Thyroid gland (tissue), 4 donors: ENCODE results near the gene METTL22.

ENCODE experiments used
- POLR2A ChIP-seq, 2 donors: fragments of 450-650 bp; IDR thresholded peaks; one replicate each; pipeline ENCODE4 v1.6.1; 2017; ENCODE audit warnings: antibody characterized with exemption in 2 of 2, mild to moderate bottlenecking in 2 of 2, moderate library complexity in 1 of 2
- TF ChIP-seq, protein P1 (sequence below), 6 experiments: fragments of 200-600 bp in 3 of 6; fragments of 450-650 bp in 3 of 6; sonication (generic) in 3 of 6; IDR thresholded peaks; one replicate each; pipeline ENCODE4 v1.5.1; 2016 to 2019; ENCODE audit warnings: antibody characterized with exemption in 6 of 6, mild to moderate bottlenecking in 2 of 6, inconsistent platforms in 1 of 6, moderate library complexity in 1 of 6

DNA sequence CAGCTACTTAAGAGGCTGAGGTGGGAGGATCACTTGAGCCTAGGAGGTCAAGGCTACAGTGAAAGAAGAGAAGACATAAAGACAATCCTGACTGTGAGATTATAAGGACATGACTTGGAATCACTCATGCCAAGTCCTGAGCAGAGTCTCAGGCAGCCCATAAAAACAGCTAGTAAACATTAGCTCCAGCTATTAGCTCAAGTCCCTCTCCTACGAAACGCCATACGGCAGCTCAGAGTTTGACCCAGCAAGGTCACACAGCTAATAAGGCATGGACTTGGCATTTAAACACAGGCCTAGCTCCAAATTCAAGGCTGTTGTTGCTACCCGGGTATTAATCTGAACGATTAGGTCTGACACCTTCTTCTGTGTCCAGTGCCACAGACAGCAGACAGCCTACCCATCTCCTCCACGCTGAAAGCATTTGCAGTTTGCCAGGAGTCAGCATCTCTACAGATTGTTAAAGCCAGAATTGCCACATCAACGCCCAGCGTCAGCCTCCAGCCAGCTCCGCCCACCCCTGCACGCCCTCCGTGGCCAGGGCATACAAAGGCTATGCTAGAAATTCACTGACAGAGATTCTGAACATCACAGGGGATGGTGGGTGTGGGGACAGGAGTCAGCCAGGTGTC lies 21.2 kb upstream of the METTL22 start:
- TF ChIP-seq, protein P1, sequence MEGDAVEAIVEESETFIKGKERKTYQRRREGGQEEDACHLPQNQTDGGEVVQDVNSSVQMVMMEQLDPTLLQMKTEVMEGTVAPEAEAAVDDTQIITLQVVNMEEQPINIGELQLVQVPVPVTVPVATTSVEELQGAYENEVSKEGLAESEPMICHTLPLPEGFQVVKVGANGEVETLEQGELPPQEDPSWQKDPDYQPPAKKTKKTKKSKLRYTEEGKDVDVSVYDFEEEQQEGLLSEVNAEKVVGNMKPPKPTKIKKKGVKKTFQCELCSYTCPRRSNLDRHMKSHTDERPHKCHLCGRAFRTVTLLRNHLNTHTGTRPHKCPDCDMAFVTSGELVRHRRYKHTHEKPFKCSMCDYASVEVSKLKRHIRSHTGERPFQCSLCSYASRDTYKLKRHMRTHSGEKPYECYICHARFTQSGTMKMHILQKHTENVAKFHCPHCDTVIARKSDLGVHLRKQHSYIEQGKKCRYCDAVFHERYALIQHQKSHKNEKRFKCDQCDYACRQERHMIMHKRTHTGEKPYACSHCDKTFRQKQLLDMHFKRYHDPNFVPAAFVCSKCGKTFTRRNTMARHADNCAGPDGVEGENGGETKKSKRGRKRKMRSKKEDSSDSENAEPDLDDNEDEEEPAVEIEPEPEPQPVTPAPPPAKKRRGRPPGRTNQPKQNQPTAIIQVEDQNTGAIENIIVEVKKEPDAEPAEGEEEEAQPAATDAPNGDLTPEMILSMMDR (IDR thresholded peaks at IDR 0.05) = no peak
- TF ChIP-seq POLR2A (IDR thresholded peaks at IDR 0.05) = no peak
